ENCODE measurements around the gene UBAC1.

Gene UBAC1

GRCh38 chr9:135989157-135989556, 28.0 kb upstream of the UBAC1 start:
- H3K4me1 ChIP-seq: peaks cover 0 to 28% (median 22%) of the 10 kb centered on the region in 4 donors
- H3K27me3 ChIP-seq: peaks cover 0 to 51% of the 10 kb centered on the region in 2 donors
- no peak overlapping the region for H3K4me3 ChIP-seq
- DNase-seq: no peak
- H3K36me3 ChIP-seq: no peaks in the 10 kb centered on the region
- TF ChIP-seq, protein P1, sequence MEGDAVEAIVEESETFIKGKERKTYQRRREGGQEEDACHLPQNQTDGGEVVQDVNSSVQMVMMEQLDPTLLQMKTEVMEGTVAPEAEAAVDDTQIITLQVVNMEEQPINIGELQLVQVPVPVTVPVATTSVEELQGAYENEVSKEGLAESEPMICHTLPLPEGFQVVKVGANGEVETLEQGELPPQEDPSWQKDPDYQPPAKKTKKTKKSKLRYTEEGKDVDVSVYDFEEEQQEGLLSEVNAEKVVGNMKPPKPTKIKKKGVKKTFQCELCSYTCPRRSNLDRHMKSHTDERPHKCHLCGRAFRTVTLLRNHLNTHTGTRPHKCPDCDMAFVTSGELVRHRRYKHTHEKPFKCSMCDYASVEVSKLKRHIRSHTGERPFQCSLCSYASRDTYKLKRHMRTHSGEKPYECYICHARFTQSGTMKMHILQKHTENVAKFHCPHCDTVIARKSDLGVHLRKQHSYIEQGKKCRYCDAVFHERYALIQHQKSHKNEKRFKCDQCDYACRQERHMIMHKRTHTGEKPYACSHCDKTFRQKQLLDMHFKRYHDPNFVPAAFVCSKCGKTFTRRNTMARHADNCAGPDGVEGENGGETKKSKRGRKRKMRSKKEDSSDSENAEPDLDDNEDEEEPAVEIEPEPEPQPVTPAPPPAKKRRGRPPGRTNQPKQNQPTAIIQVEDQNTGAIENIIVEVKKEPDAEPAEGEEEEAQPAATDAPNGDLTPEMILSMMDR (IDR thresholded peaks at IDR 0.05): no peak
- intact Hi-C loops (cut with DNase I; ENCODE audit: low total_unique reads): no loop called here
- no peaks in the 10 kb centered on the region for H3K9me3 ChIP-seq
- H3K27ac ChIP-seq: no peak overlapping the region

- Histone ChIP-seq H3K27me3 (peaks cover 0 to 58% of the 10 kb centered on the region in 2 donors), H3K27ac (no peak overlapping the region), H3K36me3 (no peaks in the 10 kb centered on the region), H3K9me3 (no peaks in the 10 kb centered on the region), H3K4me3 (no peak overlapping the region), H3K4me1 (peaks cover 0 to 28% (median 22%) of the 10 kb centered on the region in 4 donors)
- DNase-seq: no peak
- intact Hi-C loops (cut with DNase I; ENCODE audit: low total_unique reads): no loop called here
- TF ChIP-seq, protein P1 (IDR thresholded peaks at IDR 0.05): no peak
Measured at GRCh38 chr9:135988493-135988892, 27.3 kb upstream of the UBAC1 start.

DNA sequence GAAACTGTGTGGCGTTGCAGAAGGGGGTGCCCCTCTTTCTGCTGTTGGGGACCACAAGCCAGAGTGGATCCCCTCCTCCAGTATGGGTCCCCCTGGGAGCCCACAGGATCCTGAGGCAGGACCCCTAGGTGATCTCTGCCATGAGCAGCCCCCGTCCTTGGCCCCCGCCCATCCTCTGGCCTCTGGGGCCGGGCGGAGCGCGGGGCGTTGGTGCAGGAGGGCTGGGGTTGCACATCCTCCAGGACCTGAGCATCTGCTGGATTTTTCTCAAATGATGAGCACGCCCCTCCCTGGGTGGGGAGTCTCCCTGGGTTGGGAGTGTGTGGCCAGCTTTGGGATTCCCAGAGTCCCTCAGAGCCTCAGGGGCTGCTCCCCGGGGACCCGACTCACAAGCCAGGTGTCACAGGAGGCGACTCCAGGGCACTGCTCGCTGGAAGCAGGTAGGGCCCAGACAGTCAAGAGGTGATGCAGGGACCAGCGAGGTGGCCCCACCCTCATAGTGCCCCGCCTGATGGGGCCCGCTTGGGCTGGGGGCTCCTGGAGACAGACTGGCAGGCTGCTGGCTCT, 26.7 kb upstream of the UBAC1 start:
- DNase-seq: no peak
- TF ChIP-seq, protein P1 (IDR thresholded peaks at IDR 0.05): no peak

DNA sequence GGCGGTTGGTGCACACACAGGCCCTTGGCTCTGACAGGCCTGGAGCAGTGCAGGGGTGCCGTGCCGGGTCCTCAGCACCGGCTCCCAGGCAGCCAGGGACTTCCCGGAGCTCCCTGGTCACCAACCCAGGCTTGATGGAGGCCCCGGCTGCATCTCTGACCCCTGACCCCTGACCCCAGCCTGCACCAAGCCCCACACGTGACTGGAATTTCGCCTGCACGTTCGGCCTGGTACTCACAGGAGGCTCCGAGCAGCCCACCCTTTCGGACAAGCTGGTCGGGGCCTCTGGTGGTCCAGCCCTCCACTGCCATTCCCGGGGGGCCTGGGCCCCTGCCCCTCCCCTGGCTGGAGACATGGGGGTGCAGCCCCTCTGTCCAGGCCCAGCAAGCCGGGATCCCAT, 25.4 kb upstream of the UBAC1 start:
- no peak overlapping the region for H3K4me3 ChIP-seq
- peaks cover 0 to 16% (median 11%) of the 10 kb centered on the region in 4 donors for H3K4me1 ChIP-seq
- no peak for DNase-seq
- TF ChIP-seq, protein P1 (IDR thresholded peaks at IDR 0.05): no peak
- H3K27me3 ChIP-seq: peaks cover 0 to 69% of the 10 kb centered on the region in 2 donors
- intact Hi-C loops (cut with DNase I; ENCODE audit: low total_unique reads): no loop called here
- no peak overlapping the region for H3K27ac ChIP-seq
- H3K36me3 ChIP-seq: no peaks in the 10 kb centered on the region
- no peaks in the 10 kb centered on the region for H3K9me3 ChIP-seq

More for the DNA sequence above, 26.7 kb upstream of the UBAC1 start:
- Histone ChIP-seq H3K27ac (no peak overlapping the region), H3K9me3 (no peaks in the 10 kb centered on the region), H3K36me3 (no peaks in the 10 kb centered on the region), H3K4me3 (no peak overlapping the region), H3K27me3 (peaks cover 0 to 59% of the 10 kb centered on the region in 2 donors), H3K4me1 (peaks cover 0 to 23% (median 18%) of the 10 kb centered on the region in 4 donors)
- intact Hi-C loops (cut with DNase I; ENCODE audit: low total_unique reads): no loop called here

DNA sequence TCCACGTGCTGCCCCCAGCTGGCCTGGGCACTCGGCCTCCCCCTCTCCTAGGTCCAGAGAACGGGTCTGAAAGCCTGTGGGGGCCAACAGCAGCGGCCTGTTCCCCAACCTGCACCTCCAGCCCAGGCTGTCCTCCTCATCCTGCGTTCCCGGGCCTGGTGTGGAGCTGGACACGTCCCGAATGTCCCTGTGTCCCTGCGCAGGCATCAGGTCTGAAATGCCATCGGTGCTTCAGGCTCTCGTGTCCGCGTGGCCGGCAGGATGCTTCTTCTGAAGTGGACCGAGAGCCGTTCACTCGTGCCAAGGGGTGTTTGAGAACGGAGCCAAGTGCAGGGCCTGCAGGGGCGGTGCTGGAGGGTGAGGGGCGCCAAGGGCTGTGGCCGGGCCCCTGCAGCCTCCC, 24.7 kb upstream of the UBAC1 start:
- H3K9me3 ChIP-seq: no peaks in the 10 kb centered on the region
- no peaks in the 10 kb centered on the region for H3K36me3 ChIP-seq
- intact Hi-C loops (cut with DNase I; ENCODE audit: low total_unique reads): no loop called here
- H3K27me3 ChIP-seq: peaks cover 0 to 74% of the 10 kb centered on the region in 2 donors
- H3K27ac ChIP-seq: no peak overlapping the region
- no peak overlapping the region for H3K4me3 ChIP-seq
- H3K4me1 ChIP-seq: peaks cover 0 to 16% (median 11%) of the 10 kb centered on the region in 4 donors
- no peak for DNase-seq
- TF ChIP-seq, protein P1 (IDR thresholded peaks at IDR 0.05): no peak

GRCh38 chr9:135985459-135985774, 24.2 kb upstream of the UBAC1 start:
- Histone ChIP-seq H3K27ac (no peak overlapping the region), H3K4me3 (no peak overlapping the region), H3K27me3 (peaks cover 0 to 78% of the 10 kb centered on the region in 2 donors), H3K9me3 (no peaks in the 10 kb centered on the region), H3K4me1 (peaks cover 0 to 14% (median 9%) of the 10 kb centered on the region in 4 donors), H3K36me3 (no peaks in the 10 kb centered on the region)
- DNase-seq: no peak
- intact Hi-C loops (cut with DNase I; ENCODE audit: low total_unique reads): no loop called here
- TF ChIP-seq, protein P1 (IDR thresholded peaks at IDR 0.05): no peak
